OCI-LY3 (cell line): ENCODE measurements around the gene TEDC1.
A peak's percentile ranks its signal among the peaks of the same experiment; 100 is the strongest.

Experiments used
- H2AFZ ChIP-seq: fragments of 200-600, 300-600 bp; shearing (Covaris generic); 2 replicates; pipeline ENCODE4 v1.6.0; 2014; ENCODE audit warnings: antibody characterized with exemption, low read depth, low read length
- H3K27ac ChIP-seq: fragments of 200-600, 300-600 bp; sonication (generic); 2 replicates; pipeline ENCODE4 v1.5.1; 2014; ENCODE audit warnings: mild to moderate bottlenecking, low read length, moderate library complexity, mixed read lengths
- H3K27me3 ChIP-seq: fragments of 200-600, 300-600 bp; sonication (generic); 2 replicates; pipeline ENCODE4 v1.6.1; 2014; ENCODE audit warnings: low read depth, low read length, mixed read lengths
- H3K36me3 ChIP-seq: fragments of 200-600, 300-600 bp; sonication (generic); replicated peaks from 2 replicates; pipeline ENCODE3; 2014; ENCODE audit warnings: low read depth, low read length, mixed read lengths
- H3K4me1 ChIP-seq: fragments of 300-600, 200-600 bp; sonication (generic); 2 replicates; pipeline ENCODE4 v1.6.1; 2014; ENCODE audit warnings: low read length, mixed read lengths
- H3K4me2 ChIP-seq: fragments of 200-600, 300-600 bp; sonication (generic); 2 replicates; pipeline ENCODE4 v1.6.1; 2014; ENCODE audit warnings: low read length, mixed read lengths
- H3K4me3 ChIP-seq: fragments of 300-600, 200-600 bp; sonication (generic); 2 replicates; pipeline ENCODE4 v1.5.1; 2014; ENCODE audit warnings: antibody characterized with exemption, mild to moderate bottlenecking, low read length, moderate library complexity
- H3K79me2 ChIP-seq: fragments of 300-600, 200-600 bp; shearing (Covaris generic); 2 replicates; pipeline ENCODE4 v1.6.1; 2014; ENCODE audit warnings: mild to moderate bottlenecking, low read length, mixed read lengths
- H3K9ac ChIP-seq: fragments of 300-600, 200-600 bp; shearing (Covaris generic); 2 replicates; pipeline ENCODE4 v1.6.0; 2014; ENCODE audit warnings: mild to moderate bottlenecking, low read length, moderate library complexity
- H3K9me3 ChIP-seq: fragments of 200-600, 300-600 bp; shearing (Covaris generic); 2 replicates; pipeline ENCODE4 v1.6.1; 2014; ENCODE audit warnings: low read length, mixed read lengths; ENCODE audit not compliant: insufficient read depth
- H4K20me1 ChIP-seq: fragments of 200-600, 300-600 bp; sonication (generic); 2 replicates; pipeline ENCODE4 v1.6.1; 2016; ENCODE audit warnings: low read length, mixed read lengths; ENCODE audit not compliant: insufficient read depth
- EZH2phosphoT487 ChIP-seq: fragments of 200-600 bp; shearing (Covaris generic); IDR thresholded peaks from 2 replicates; pipeline ENCODE4 v1.6.1; 2018; ENCODE audit warnings: antibody characterized with exemption, mixed run types, low read depth
- TF ChIP-seq, protein P1 (sequence below): fragments of 200-600, 300-600 bp; sonication (generic); IDR thresholded peaks from 2 replicates; pipeline ENCODE4 v1.5.1; 2014; ENCODE audit warnings: antibody characterized with exemption, low read length, low read depth

TEDC1 gene

DNA sequence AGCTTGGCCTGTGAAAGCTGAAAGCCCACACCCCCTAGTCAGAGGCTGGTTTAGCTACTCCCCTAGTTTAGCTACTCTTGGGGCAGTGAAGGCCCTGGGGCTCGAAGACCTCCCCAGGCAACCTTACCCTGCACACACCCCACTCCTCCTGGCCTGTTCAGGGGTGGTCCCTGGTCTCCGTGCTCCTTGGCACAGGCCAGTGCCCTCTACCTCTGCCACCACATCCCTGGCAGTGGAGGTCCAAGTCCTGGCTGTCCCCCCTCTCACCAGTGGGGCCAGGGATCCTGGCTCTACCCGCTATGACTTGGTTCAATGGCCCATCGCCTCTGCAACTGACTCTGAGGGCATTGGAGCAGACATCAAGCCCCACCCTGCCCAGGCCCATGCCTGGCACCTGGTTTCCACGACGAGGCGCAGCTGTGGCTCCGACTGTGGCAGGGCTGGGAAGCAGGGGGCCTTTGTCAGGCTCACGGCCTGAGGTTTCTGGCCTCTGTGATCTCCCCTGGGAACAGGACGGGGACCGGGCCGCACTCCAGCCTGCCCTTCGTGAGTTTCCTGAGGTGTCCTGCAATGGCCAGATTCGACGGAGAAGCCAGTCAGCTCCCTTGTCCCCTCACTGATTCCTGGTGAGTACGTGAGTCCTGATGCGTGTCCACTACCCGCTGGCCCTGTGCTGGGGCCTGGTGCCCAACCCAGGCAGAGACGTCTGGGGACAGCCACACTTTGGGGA is 41.0 kb downstream of the TEDC1 start:
- no peaks in the 10 kb centered on the region for H3K36me3 ChIP-seq
- TF ChIP-seq, protein P1, sequence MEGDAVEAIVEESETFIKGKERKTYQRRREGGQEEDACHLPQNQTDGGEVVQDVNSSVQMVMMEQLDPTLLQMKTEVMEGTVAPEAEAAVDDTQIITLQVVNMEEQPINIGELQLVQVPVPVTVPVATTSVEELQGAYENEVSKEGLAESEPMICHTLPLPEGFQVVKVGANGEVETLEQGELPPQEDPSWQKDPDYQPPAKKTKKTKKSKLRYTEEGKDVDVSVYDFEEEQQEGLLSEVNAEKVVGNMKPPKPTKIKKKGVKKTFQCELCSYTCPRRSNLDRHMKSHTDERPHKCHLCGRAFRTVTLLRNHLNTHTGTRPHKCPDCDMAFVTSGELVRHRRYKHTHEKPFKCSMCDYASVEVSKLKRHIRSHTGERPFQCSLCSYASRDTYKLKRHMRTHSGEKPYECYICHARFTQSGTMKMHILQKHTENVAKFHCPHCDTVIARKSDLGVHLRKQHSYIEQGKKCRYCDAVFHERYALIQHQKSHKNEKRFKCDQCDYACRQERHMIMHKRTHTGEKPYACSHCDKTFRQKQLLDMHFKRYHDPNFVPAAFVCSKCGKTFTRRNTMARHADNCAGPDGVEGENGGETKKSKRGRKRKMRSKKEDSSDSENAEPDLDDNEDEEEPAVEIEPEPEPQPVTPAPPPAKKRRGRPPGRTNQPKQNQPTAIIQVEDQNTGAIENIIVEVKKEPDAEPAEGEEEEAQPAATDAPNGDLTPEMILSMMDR = no peak
- TF ChIP-seq EZH2phosphoT487 = no peak
- no peaks in the 10 kb centered on the region for H3K9me3 ChIP-seq
- H3K4me2 ChIP-seq = no peak overlapping the region
- H3K4me3 ChIP-seq = no peak overlapping the region
- H3K27ac ChIP-seq = no peak overlapping the region
- H3K9ac ChIP-seq = no peak overlapping the region
- no peaks in the 10 kb centered on the region for H4K20me1 ChIP-seq
- peaks cover 16% of the 10 kb centered on the region for H3K27me3 ChIP-seq
- no peaks in the 10 kb centered on the region for H3K79me2 ChIP-seq
- H3K4me1 ChIP-seq = no peaks in the 10 kb centered on the region
- H2AFZ ChIP-seq = peak overlapping the region; percentile 73

DNA sequence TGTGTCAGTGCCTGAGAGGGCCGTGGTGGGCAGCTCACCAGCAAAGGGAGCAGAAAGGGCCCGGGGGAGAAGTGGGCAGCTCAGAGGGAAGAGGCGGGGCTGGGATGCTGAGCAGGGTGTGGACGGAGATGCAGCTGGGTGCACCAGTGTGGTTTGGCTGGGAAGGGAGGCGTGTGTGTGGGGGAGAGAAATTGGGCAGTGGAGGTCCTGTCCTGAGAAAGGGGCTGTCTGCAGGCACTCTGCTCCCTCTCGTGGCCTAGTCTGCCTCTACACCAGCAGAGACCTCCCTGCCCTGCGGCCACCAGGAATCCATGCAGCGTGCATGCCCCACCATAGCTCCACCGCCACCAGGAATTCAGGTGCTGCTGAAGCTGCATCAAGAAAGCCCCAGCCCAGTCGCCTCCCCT is 41.7 kb downstream of the TEDC1 start:
- no peaks in the 10 kb centered on the region for H3K9me3 ChIP-seq
- no peak overlapping the region for H3K4me3 ChIP-seq
- H2AFZ ChIP-seq = peak overlapping the region; percentile 73
- no peaks in the 10 kb centered on the region for H3K79me2 ChIP-seq
- TF ChIP-seq EZH2phosphoT487 = no peak
- TF ChIP-seq, protein P1 = peak; percentile 46
- no peaks in the 10 kb centered on the region for H3K4me1 ChIP-seq
- no peak overlapping the region for H3K27ac ChIP-seq
- peak overlapping the region; percentile 15; the same call in 1 of the 2 replicates for H3K4me2 ChIP-seq
- H4K20me1 ChIP-seq = no peaks in the 10 kb centered on the region
- H3K27me3 ChIP-seq = peaks cover 20% of the 10 kb centered on the region
- no peaks in the 10 kb centered on the region for H3K36me3 ChIP-seq
- H3K9ac ChIP-seq = no peak overlapping the region

DNA sequence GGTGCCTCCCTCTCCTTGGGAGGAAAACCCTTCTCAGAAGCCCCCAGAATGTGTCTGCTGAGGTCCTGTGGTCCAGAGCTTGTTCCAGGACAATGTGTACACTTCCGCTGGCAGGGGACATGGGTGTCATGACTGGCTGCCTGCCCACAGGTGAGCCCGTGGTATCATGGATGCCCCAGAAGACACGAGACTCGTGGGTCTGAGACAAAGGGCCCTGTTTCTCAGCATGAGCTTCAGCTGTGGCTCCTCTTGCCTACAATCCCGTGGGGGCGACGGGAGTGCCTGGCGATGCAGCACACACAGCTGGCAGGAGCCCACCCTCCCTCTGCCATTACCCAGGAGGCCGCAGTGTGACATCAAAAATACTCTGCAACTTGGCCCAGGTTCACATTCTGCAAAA is 42.3 kb downstream of the TEDC1 start:
- Histone ChIP-seq H3K36me3 (no peaks in the 10 kb centered on the region), H3K27ac (no peak overlapping the region), H3K27me3 (peaks cover 20% of the 10 kb centered on the region), H3K79me2 (no peaks in the 10 kb centered on the region), H3K9ac (no peak overlapping the region), H3K9me3 (no peaks in the 10 kb centered on the region), H3K4me1 (no peaks in the 10 kb centered on the region), H3K4me3 (no peak overlapping the region), H2AFZ (no peak overlapping the region), H4K20me1 (no peaks in the 10 kb centered on the region), H3K4me2 (no peak overlapping the region)
- TF ChIP-seq EZH2phosphoT487 = no peak
- TF ChIP-seq, protein P1 = no peak

DNA sequence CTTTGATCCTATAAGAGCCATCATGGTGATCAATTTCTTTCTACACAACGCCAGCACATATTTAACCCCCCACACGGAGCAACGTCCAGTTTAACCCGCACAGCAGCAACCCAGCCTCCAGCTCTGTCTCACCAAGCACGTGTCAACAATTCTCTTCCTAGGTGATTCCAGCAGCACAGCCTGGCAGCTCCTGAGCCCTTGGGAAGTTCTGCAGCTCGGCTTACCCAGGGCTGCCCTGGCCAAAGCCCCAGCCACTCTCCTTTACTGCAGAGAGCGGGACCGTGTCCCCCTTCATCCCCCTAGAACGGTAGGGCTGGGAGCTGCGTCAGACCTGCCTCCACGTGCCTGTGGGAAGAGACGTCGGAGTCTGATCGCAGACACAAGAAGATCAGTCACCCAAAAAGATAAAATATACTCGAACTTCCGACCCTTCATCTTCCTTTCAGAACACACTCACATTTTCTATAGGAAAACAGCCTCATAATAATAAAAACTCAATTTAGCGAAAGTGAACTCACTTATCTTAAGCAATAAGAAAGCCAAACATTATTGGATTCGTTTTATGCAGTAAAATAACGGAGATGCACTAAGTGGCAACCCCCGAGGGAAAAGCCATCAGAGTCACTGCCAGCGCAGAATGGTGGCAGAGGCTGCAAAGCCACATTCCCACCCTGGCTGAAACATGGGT is 42.9 kb downstream of the TEDC1 start:
- Histone ChIP-seq H3K9ac (no peak overlapping the region), H2AFZ (no peak overlapping the region), H3K4me1 (no peaks in the 10 kb centered on the region), H3K36me3 (no peaks in the 10 kb centered on the region), H3K4me2 (no peak overlapping the region), H3K9me3 (no peaks in the 10 kb centered on the region), H3K79me2 (no peaks in the 10 kb centered on the region), H4K20me1 (no peaks in the 10 kb centered on the region), H3K27me3 (peaks cover 20% of the 10 kb centered on the region), H3K4me3 (no peak overlapping the region), H3K27ac (no peak overlapping the region)
- no peak for TF ChIP-seq EZH2phosphoT487
- TF ChIP-seq, protein P1 = no peak
